Measurements from ENCODE around the gene TSPO. TPM values are rescaled to one million over a fixed set of nuclear protein-coding genes. Genes with fewer than 3 reads are reported as not detected.

The TSPO gene
- total and polyA plus RNA-seq, 2 experiments from 2014 or later = 61.8 to 138 TPM

DNA sequence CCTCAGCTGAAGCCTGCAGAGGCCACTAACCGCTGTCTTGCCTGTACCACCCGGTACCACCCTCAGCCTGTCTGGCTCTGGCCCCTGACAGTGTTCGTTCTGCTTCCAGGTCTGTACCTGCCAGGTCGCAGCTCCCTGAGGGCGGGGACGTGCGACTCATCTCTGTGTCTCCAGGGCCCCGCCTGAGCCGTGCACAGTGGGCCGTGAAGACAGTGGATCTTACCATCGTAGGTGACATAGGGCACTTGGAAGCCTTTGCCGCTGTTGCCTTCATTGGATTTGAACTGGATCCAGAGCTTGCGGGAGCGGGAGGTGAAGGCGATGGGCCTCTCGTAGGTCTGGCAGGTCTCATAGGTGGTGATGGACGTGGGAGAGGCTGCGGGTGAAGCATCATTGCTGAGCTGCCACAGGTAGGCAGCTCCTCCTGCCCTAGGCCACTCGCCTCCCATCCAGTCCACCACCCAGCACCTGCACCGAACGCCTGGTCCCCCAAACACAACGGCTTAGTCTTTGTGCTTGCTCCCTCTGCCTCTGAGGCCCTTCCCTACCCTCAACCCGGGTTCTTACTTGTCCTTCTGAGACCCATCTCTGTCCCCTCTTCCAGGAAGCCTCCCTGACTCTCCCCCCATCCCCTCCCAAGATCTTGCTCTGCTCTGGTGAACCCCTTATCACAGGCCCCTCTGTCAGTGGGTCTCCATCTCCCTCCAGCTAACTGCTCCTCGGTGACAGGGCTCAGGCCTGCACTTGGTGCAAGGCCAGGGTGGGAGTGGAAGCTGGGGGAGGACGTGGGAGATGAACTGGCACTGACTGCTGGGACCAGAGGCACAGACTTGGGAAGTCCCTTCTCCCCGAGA is 56.7 kb downstream of the TSPO start:
- Histone ChIP-seq H3K27me3 (no peaks in the 10 kb centered on the region), H3K4me2 (no peak overlapping the region), H3K4me1 (ENCODE audit: insufficient read depth) (peaks cover 4% of the 10 kb centered on the region), H4K20me1 (ENCODE audit: insufficient read depth, poor library complexity, severe bottlenecking) (no peaks in the 10 kb centered on the region), H3K27ac (no peak overlapping the region), H3K4me3 (no peak overlapping the region), H3K9me3 (ENCODE audit: low read depth) (no peaks in the 10 kb centered on the region), H3K36me3 (replicated peaks; ENCODE audit: insufficient read depth, low read depth) (no peaks in the 10 kb centered on the region), H3K79me2 (no peaks in the 10 kb centered on the region), H2AFZ (no peak overlapping the region), H3K9me2 (replicated peaks; ENCODE audit: insufficient read depth) (no peaks in the 10 kb centered on the region)
- no peak for TF ChIP-seq CTCF (IDR thresholded peaks at IDR 0.05; ENCODE audit: poor library complexity)
- no peak for TF ChIP-seq EZH2 (IDR thresholded peaks at IDR 0.05; ENCODE audit: borderline replicate concordance)
- TF ChIP-seq EZH2phosphoT487 (IDR thresholded peaks at IDR 0.05; ENCODE audit: low read depth, severe bottlenecking, unreplicated experiment) = no peak
- 90% methylated on average over 26 of the region's 26 CpGs for WGBS (ENCODE audit: low lambda C conversion rate, missing lambda C conversion rate)
- no peak for DNase-seq (ENCODE audit: low spot score)

GRCh38 chr22:43208703-43209522 is 57.6 kb downstream of the TSPO start:
- DNase-seq (ENCODE audit: low spot score) = no peak
- Histone ChIP-seq H3K9me2 (replicated peaks; ENCODE audit: insufficient read depth) (no peaks in the 10 kb centered on the region), H3K4me3 (no peak overlapping the region), H2AFZ (no peak overlapping the region), H3K9me3 (ENCODE audit: low read depth) (no peaks in the 10 kb centered on the region), H3K79me2 (no peaks in the 10 kb centered on the region), H3K4me1 (ENCODE audit: insufficient read depth) (peaks cover 7% of the 10 kb centered on the region), H4K20me1 (ENCODE audit: insufficient read depth, poor library complexity, severe bottlenecking) (no peaks in the 10 kb centered on the region), H3K36me3 (replicated peaks; ENCODE audit: insufficient read depth, low read depth) (no peaks in the 10 kb centered on the region), H3K27me3 (no peaks in the 10 kb centered on the region), H3K27ac (no peak overlapping the region), H3K4me2 (no peak overlapping the region)
- 94% methylated on average over 24 of the region's 26 CpGs for WGBS (ENCODE audit: low lambda C conversion rate, missing lambda C conversion rate)
- TF ChIP-seq EZH2phosphoT487 (IDR thresholded peaks at IDR 0.05; ENCODE audit: low read depth, severe bottlenecking, unreplicated experiment) (no peak), CTCF (IDR thresholded peaks at IDR 0.05; ENCODE audit: poor library complexity) (no peak), EZH2 (IDR thresholded peaks at IDR 0.05; ENCODE audit: borderline replicate concordance) (no peak)

GRCh38 chr22:43209523-43209890 is 58.1 kb downstream of the TSPO start:
- Histone ChIP-seq H3K4me3 (no peak overlapping the region), H4K20me1 (ENCODE audit: insufficient read depth, poor library complexity, severe bottlenecking) (no peaks in the 10 kb centered on the region), H3K27me3 (no peaks in the 10 kb centered on the region), H3K4me2 (no peak overlapping the region), H2AFZ (no peak overlapping the region), H3K9me3 (ENCODE audit: low read depth) (no peaks in the 10 kb centered on the region), H3K79me2 (no peaks in the 10 kb centered on the region), H3K4me1 (ENCODE audit: insufficient read depth) (peaks cover 7% of the 10 kb centered on the region), H3K27ac (no peak overlapping the region), H3K9me2 (replicated peaks; ENCODE audit: insufficient read depth) (no peaks in the 10 kb centered on the region), H3K36me3 (replicated peaks; ENCODE audit: insufficient read depth, low read depth) (no peaks in the 10 kb centered on the region)
- TF ChIP-seq EZH2 (IDR thresholded peaks at IDR 0.05; ENCODE audit: borderline replicate concordance) (no peak), EZH2phosphoT487 (IDR thresholded peaks at IDR 0.05; ENCODE audit: low read depth, severe bottlenecking, unreplicated experiment) (no peak), CTCF (IDR thresholded peaks at IDR 0.05; ENCODE audit: poor library complexity) (no peak)
- 96% methylated on average over 15 of the region's 15 CpGs for WGBS (ENCODE audit: low lambda C conversion rate, missing lambda C conversion rate)
- DNase-seq (ENCODE audit: low spot score) = no peak
